ACC112 (cell line): Measurements from ENCODE around the gene ALG2.
"Not testable (repeated sequence)": the region's sequence is repeated elsewhere in the genome, so short reads cannot be mapped to it uniquely, and the experiment has no call there.

ENCODE experiments used
- H2AFZ ChIP-seq: fragments of 200-600 bp; sonication (generic); one replicate; pipeline ENCODE4 v1.6.0; 2017; ENCODE audit warnings: antibody characterized with exemption, low read length; ENCODE audit not compliant: unreplicated experiment
- H3K27ac ChIP-seq: fragments of 200-600 bp; sonication (generic); 2 replicates; pipeline ENCODE4 v1.5.1; 2014; ENCODE audit warnings: low read depth, mild to moderate bottlenecking, antibody characterized with exemption, low read length, moderate library complexity
- H3K27me3 ChIP-seq: fragments of 200-600 bp; sonication (generic); 2 replicates; pipeline ENCODE4 v1.6.1; 2014; ENCODE audit warnings: mild to moderate bottlenecking, antibody characterized with exemption, low read length, moderate library complexity, mixed read lengths; ENCODE audit not compliant: insufficient read depth
- H3K36me3 ChIP-seq: fragments of 200-600 bp; sonication (generic); 2 replicates; pipeline ENCODE4 v1.6.1; 2016; ENCODE audit warnings: mild to moderate bottlenecking, antibody characterized with exemption, low read length, moderate library complexity, mixed read lengths; ENCODE audit not compliant: insufficient read depth
- H3K4me1 ChIP-seq: fragments of 200-600 bp; sonication (generic); one replicate; pipeline ENCODE4 v1.6.1; 2016; ENCODE audit warnings: low read length, mixed read lengths; ENCODE audit not compliant: insufficient read depth, unreplicated experiment, control insufficient read depth
- H3K4me3 ChIP-seq: fragments of 200-600 bp; sonication (generic); 2 replicates; pipeline ENCODE4 v1.5.1; 2014; ENCODE audit warnings: mild to moderate bottlenecking, low read depth, low read length
- H3K79me2 ChIP-seq: fragments of 200-600 bp; sonication (generic); one replicate; pipeline ENCODE4 v1.6.0; 2016; ENCODE audit warnings: low read length; ENCODE audit not compliant: control insufficient read depth, unreplicated experiment, insufficient read depth

Gene ALG2

DNA sequence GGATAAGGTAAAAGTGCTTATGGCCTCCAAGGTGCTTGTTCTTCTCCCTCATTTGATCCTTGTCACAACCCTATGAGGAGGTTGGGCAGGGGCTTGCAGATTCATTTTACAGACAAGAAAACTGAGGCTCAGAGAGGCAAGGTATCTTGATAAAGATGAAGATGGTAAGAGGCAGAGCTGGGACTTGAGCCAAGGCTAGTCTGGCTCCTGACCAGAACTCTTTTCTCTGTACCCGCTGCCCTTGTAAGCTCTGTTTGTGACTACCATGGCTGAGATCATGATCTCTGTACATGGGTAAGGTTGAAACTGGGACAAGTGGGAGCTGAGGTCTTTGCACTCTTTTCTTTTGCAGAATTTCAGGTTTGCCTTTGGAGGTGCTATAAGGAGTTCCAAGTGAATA lies 33.9 kb upstream of the ALG2 start:
- Histone ChIP-seq H2AFZ (no peak overlapping the region), H3K36me3 (no peaks in the 10 kb centered on the region), H3K4me3 (no peak overlapping the region), H3K27me3 (no peaks in the 10 kb centered on the region), H3K4me1 (peaks cover 11% of the 10 kb centered on the region), H3K79me2 (no peaks in the 10 kb centered on the region), H3K27ac (no peak overlapping the region)

DNA sequence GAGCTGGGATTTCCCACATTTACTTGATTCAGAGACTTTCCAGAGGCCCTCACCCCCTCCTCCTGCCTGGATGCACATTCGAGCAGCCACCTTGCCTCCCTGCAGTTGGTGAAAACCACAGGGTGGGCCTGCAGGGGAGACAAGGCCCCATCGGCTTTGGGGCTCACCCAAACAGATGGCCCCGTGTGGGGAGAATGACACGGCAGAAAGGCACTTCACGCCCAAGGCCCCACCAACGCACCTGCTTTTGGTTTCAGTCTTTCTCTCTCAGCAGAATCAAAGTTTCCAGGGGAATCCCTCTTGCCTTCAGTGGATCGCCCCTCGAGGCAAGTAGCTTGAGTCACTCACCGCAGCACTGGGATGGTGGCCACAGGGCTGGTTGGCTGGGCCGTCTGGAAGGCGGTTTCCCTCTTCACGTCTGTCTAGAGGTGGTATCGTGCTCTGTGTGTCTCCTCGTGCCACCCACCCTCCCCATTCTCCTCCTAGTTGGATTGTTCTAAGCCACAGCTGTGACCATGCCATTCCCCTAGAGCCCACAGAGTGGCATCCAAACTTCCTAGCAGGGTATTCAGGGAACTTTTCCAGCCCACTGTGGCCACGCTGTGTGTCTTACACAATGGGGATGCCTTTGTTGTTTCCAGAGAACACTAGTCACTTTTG lies 32.2 kb upstream of the ALG2 start:
- Histone ChIP-seq H2AFZ (no peak overlapping the region), H3K27me3 (no peaks in the 10 kb centered on the region), H3K4me3 (no peak overlapping the region), H3K4me1 (peaks cover under 1% of the 10 kb centered on the region), H3K36me3 (no peaks in the 10 kb centered on the region), H3K79me2 (no peaks in the 10 kb centered on the region), H3K27ac (no peak overlapping the region)

DNA sequence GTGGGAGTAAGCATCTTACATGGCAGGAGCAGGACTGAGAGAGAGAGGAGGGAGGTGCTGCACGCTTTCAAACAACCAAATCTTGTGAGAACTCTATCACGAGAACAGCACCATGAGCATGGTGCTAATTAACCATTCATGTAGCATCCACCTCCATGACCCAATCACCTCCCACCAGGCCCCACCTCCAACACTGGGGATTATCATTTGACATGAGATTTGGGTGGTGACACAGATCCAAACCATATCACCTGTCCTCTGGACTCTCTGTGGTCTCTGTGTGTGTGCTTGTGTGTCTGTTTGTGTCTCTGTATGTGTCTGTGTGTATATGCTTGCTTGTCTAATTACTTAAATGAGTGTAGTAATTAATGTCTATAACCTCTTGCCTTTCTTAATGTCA lies 31.4 kb upstream of the ALG2 start:
- no peaks in the 10 kb centered on the region for H3K27me3 ChIP-seq
- H2AFZ ChIP-seq: no peak overlapping the region
- H3K4me3 ChIP-seq: no peak overlapping the region
- no peaks in the 10 kb centered on the region for H3K79me2 ChIP-seq
- no peak overlapping the region for H3K27ac ChIP-seq
- H3K4me1 ChIP-seq: no peaks in the 10 kb centered on the region
- H3K36me3 ChIP-seq: no peaks in the 10 kb centered on the region

DNA sequence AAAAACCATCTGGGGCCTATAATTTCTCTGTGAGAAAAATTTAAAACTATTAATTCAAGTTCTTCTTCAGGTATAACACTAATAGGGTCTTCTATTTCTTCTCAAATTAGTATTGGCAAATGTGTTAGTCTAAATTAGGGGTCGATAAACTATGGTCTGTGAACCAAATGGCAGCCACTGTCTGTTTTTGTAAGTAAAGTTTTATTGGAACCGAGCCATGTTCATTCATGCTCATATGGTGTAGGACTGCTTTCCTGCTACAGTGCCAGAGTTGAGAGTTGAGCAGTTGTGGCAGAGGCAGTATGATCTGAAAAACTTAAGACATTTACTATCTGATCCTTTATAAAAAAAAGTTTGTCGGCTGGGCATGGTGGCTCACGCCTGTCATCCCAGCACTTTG lies 29.4 kb upstream of the ALG2 start:
- no peaks in the 10 kb centered on the region for H3K79me2 ChIP-seq
- no peaks in the 10 kb centered on the region for H3K27me3 ChIP-seq
- no peak overlapping the region for H3K4me3 ChIP-seq
- no peak overlapping the region for H2AFZ ChIP-seq
- H3K27ac ChIP-seq: no peak overlapping the region
- no peaks in the 10 kb centered on the region for H3K4me1 ChIP-seq
- H3K36me3 ChIP-seq: no peaks in the 10 kb centered on the region

DNA sequence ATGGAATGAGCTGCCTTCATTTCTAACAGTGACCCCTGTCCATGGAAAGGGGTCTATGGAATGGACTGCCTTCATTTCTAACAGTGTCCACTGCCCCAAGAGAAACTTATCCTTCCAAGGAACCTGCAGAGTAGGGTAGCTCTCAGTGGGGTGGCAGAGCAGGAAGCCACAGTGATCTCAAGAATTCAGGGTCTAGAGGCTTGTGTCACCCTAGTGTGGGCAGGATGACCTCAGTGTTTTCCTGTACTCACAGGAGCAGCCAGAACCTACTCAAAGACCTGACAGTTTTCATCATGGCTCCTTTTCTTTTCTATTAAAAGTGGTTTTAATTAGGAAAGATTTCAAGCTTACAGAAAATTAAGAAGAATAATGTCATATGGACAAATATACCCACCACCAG lies 27.9 kb upstream of the ALG2 start:
- H3K4me3 ChIP-seq: no peak overlapping the region
- no peaks in the 10 kb centered on the region for H3K27me3 ChIP-seq
- no peaks in the 10 kb centered on the region for H3K4me1 ChIP-seq
- H3K36me3 ChIP-seq: no peaks in the 10 kb centered on the region
- no peaks in the 10 kb centered on the region for H3K79me2 ChIP-seq
- H3K27ac ChIP-seq: no peak overlapping the region
- no peak overlapping the region for H2AFZ ChIP-seq

DNA sequence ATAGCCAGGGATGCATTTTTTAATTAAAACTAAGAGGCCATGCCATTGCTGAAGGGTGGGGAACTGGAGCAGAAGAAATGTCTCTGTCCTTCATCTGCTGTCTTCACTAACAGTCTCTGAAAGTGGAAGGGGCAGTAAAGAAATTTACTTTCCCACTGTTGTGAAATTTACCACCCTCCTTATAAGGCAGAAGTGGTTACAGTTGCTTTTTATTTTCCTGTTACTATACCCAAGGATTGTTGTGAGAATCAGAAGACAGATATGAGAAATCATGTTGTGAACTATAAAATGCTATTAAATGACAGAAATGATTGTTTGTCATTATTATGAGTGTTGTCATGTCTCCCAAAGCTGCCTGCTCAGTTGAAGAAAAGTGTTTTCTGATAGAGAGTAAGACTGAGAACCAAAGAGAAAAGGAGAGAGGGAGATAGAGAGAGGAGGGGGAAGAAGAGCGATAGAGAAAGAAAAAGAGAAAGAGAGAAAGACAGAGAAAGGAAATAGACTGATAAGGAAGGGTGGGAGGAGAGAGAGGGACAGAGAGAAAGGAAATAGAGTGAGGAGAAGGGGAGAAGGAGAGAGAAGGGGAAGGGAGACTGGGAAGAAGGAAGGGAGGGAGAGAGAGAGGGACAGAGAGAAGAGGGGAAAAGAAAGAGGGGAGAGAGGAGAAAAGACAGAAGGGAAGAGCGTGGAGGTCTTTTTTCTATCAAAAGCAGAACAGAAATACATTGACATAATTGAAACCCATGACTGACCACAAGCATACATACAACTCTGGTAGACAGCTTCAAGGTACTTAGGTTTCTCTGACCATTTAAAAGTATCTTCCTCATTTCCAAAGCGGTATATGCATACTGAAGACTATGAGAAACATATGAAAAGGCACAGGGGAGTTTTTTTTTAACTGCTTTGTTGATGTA lies 22.9 kb upstream of the ALG2 start:
- Histone ChIP-seq H3K4me3 (no peak overlapping the region), H3K27ac (no peak overlapping the region), H2AFZ (no peak overlapping the region), H3K36me3 (no peaks in the 10 kb centered on the region), H3K27me3 (no peaks in the 10 kb centered on the region), H3K79me2 (no peaks in the 10 kb centered on the region), H3K4me1 (peaks cover 8% of the 10 kb centered on the region)

DNA sequence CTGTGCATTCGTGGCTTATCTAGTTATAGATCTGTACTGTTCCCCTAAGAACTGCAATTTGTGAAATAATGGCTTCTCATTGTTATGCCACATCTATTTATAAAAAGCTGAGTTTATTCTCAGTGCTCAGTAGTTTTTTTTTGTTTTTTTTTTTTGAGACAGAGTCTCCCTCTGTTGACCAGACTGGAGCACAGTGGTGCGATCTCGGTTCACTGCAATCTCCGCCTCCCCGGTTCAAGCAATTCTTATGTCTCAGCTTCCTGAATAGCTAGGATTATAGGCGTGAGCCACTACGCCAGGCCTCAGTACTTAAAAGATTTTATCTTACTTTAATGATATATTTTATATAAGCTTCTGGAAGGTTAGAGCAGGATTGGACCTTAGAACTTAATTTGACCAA lies 19.4 kb upstream of the ALG2 start:
- H3K4me1 ChIP-seq: peaks cover 16% of the 10 kb centered on the region
- no peak overlapping the region for H3K27ac ChIP-seq

DNA sequence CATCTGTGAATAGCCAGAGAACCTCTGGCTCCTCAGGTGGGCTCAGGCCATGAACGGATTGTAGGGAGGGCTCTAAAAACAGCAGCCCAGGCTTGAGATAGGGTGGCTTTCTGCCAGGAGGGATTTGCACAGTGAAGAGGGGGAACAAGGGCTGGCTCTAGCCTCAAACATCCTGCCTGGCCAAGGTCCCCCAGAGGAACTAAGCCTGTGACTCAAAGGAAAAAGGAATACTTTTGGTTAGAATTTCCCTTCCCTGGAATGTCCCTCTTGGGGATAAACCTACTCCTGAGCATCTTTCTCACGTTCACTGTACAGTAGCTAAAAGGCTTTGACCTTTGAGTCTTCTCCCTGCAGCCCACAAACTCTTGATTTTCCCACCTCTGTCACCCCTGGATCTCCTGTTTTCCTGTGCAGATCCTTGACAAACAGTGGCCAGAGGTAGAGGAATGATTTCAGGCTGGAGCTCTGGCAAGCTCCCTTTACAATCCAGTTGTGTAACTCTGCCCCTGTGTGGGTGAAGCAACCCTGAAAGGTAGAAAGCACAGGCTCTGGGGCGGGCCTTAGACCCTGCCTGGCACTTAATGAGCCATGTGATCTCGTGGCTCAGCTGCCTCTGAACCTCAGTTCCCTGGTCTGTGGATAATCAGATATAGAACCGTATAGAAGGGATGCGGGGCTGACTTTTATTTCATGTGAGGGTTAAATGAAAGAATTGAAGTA lies 17.8 kb upstream of the ALG2 start:
- H3K27me3 ChIP-seq: no peaks in the 10 kb centered on the region
- H3K4me3 ChIP-seq: no peak overlapping the region
- peak overlapping the region; percentile 64 for H3K27ac ChIP-seq
- H2AFZ ChIP-seq: no peak overlapping the region
- no peaks in the 10 kb centered on the region for H3K36me3 ChIP-seq
- peaks cover 16% of the 10 kb centered on the region for H3K4me1 ChIP-seq
- no peaks in the 10 kb centered on the region for H3K79me2 ChIP-seq

More for the DNA sequence above, 19.4 kb upstream of the ALG2 start:
- H3K27me3 ChIP-seq: no peaks in the 10 kb centered on the region
- no peak overlapping the region for H2AFZ ChIP-seq
- H3K79me2 ChIP-seq: no peaks in the 10 kb centered on the region
- no peak overlapping the region for H3K4me3 ChIP-seq
- no peaks in the 10 kb centered on the region for H3K36me3 ChIP-seq

DNA sequence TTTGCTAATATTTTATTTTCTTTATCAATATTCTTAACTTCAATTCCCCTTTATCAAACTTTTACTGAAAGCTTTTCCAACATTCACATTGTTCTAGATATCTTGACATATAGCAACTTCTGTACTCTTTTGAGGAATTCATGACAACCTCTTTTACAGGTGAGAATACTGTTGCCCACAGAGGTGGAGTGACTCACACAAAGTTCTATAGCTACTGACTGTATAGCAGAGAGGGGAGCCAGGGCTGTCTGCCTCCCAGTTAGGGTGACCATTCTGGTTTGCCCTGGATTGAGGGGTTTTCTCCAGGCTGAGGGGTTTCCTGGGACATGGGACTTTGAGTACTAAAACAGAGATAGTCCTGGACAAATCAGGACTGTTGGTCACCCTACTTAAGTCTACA lies 16.6 kb upstream of the ALG2 start:
- peaks cover 16% of the 10 kb centered on the region for H3K4me1 ChIP-seq
- H3K4me3 ChIP-seq: no peak overlapping the region
- no peaks in the 10 kb centered on the region for H3K27me3 ChIP-seq

DNA sequence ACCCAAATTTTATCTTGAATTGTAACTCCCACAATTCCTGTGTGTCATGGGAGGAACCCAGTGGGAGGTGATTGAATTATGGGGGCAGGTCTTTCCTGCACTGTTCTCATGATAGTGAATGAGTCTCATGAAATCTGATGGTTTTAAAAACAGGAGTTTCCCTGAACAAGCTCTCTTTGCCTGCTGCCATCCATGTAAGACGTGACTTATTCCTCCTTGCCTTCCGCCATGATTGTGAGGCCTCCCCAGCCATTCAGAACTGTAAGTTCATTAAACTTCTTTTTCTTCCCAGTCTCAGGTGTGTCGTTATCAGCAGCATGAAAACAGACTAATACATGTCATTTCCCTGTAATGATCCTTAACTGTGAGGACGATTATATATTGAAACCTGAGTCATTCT lies 16.1 kb upstream of the ALG2 start:
- H3K79me2 ChIP-seq, H3K27ac ChIP-seq, H2AFZ ChIP-seq, H3K36me3 ChIP-seq, H3K4me3 ChIP-seq, H3K27me3 ChIP-seq: not testable (repeated sequence)
- peaks cover 16% of the 10 kb centered on the region for H3K4me1 ChIP-seq

More for the DNA sequence above, 16.6 kb upstream of the ALG2 start:
- H3K79me2 ChIP-seq: no peaks in the 10 kb centered on the region
- no peak overlapping the region for H2AFZ ChIP-seq
- H3K36me3 ChIP-seq: no peaks in the 10 kb centered on the region
- H3K27ac ChIP-seq: no peak overlapping the region
